ENCODE results near the gene ZNF451. TPM values are rescaled to one million over a fixed set of nuclear protein-coding genes. Genes with fewer than 3 reads are reported as not detected.

ZNF451 gene
- total RNA-seq, 2 donors from 2014 or later = 131 to 142 TPM

DNA sequence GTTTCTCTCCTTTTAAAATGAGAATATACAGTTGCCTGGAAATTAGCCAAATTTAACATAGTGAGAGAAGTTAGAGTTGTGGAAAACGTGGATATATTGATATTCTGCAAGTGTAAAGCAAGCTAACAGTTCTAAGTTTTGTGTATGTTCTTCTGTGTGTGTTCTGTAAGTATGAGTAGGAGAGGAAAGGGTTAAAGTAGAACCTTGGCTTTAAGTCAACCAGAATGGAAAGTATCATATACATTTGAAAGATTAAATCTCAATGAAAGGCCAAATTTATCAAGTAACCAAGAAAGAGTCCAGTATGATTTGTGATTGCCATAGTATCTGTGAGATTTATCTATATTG, 52.2 kb downstream of the ZNF451 start:
- H3K36me3 Mint-ChIP-seq (ENCODE audit: low read depth) = peaks cover 8% of the 10 kb centered on the region
- no peaks in the 10 kb centered on the region for H3K9me3 ChIP-seq (ENCODE audit: control insufficient read depth, low read length, poor library complexity, severe bottlenecking)
- ATAC-seq (no peak), DNase-seq (no peak)
- no peaks in the 10 kb centered on the region for H3K27me3 Mint-ChIP-seq
- H3K4me3 Mint-ChIP-seq = no peak overlapping the region
- no peak overlapping the region for H3K27ac Mint-ChIP-seq
- H3K4me1 Mint-ChIP-seq = peaks cover 6% of the 10 kb centered on the region

DNA sequence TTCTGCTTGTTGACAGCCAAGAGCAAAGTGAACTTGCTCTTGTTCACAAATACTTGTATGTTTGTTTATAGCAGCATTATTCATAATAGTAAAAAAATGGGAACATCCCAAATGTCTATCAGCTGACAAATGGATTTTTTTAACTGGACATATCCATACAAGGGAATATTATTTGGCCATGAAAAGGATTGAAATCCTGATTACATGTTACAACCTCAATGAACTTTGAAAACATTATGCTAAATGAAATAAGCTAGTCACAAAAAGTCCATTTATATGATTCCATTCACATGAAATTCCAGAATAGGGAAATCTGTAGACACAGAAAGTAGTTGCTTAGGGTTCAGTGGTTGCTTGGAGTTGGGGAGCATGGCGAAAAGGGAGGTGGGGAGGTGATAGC, 53.7 kb downstream of the ZNF451 start:
- DNase-seq (no peak), ATAC-seq (no peak)
- no peaks in the 10 kb centered on the region for H3K27me3 Mint-ChIP-seq
- H3K36me3 Mint-ChIP-seq (ENCODE audit: low read depth) = peaks cover 4% of the 10 kb centered on the region
- H3K4me1 Mint-ChIP-seq = peaks cover 18% of the 10 kb centered on the region
- H3K4me3 Mint-ChIP-seq = no peak overlapping the region
- no peaks in the 10 kb centered on the region for H3K9me3 ChIP-seq (ENCODE audit: control insufficient read depth, low read length, poor library complexity, severe bottlenecking)
- H3K27ac Mint-ChIP-seq = no peak overlapping the region

DNA sequence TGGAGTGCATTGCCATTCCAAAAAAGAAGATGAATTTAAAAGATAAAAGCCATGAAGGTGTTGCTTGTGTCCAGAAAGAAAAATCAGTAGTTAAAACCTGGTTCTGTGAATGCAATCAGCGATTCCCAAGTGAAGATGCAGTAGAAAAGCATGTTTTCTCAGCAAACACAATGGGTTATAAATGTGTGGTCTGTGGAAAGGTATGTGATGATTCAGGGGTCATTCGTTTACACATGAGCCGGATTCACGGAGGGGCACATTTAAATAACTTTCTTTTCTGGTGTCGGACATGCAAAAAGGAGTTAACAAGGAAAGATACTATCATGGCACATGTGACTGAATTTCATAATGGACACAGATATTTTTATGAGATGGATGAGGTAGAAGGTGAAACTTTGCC, 57.4 kb downstream of the ZNF451 start:
- peak overlapping the region; percentile 1 for H3K4me3 Mint-ChIP-seq
- peak overlapping the region; percentile 62 for H3K27ac Mint-ChIP-seq
- DNase-seq = no peak
- H3K36me3 Mint-ChIP-seq (ENCODE audit: low read depth) = peaks cover 3% of the 10 kb centered on the region
- peaks cover 20% of the 10 kb centered on the region for H3K4me1 Mint-ChIP-seq
- no peaks in the 10 kb centered on the region for H3K27me3 Mint-ChIP-seq
- ATAC-seq = no peak
- H3K9me3 ChIP-seq (ENCODE audit: control insufficient read depth, low read length, poor library complexity, severe bottlenecking) = no peaks in the 10 kb centered on the region

DNA sequence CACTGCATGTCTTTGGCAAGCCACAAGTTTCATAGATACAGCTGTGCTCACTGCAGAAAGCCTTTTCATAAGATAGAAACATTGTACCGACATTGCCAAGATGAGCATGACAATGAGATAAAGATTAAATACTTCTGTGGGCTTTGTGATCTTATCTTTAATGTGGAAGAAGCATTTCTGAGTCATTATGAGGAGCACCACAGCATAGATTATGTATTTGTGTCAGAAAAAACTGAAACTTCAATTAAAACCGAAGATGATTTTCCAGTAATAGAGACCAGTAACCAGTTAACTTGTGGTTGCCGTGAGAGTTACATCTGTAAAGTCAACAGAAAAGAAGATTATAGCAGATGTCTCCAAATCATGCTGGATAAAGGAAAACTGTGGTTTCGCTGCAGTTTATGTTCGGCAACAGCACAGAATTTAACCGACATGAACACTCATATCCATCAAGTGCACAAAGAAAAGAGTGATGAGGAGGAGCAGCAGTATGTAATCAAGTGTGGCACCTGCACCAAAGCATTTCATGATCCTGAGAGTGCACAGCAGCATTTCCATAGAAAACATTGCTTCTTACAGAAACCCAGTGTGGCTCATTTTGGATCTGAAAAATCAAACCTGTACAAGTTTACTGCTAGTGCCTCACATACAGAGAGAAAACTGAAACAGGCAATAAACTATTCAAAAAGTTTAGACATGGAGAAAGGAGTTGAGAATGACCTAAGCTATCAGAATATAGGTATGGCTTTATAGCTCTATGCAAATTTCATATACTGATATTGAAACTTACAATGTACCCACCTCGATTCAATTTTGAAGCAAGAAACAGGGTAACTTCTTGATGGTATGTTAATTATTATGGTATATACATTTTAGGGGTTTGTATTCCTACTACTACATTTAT, 58.2 kb downstream of the ZNF451 start:
- no peak for DNase-seq
- peaks cover 20% of the 10 kb centered on the region for H3K4me1 Mint-ChIP-seq
- ATAC-seq = peak; percentile 48
- H3K27me3 Mint-ChIP-seq = no peaks in the 10 kb centered on the region
- peaks cover 3% of the 10 kb centered on the region for H3K36me3 Mint-ChIP-seq (ENCODE audit: low read depth)
- H3K4me3 Mint-ChIP-seq = peak overlapping the region; percentile 3
- peak overlapping the region; percentile 62 for H3K27ac Mint-ChIP-seq
- no peaks in the 10 kb centered on the region for H3K9me3 ChIP-seq (ENCODE audit: control insufficient read depth, low read length, poor library complexity, severe bottlenecking)

DNA sequence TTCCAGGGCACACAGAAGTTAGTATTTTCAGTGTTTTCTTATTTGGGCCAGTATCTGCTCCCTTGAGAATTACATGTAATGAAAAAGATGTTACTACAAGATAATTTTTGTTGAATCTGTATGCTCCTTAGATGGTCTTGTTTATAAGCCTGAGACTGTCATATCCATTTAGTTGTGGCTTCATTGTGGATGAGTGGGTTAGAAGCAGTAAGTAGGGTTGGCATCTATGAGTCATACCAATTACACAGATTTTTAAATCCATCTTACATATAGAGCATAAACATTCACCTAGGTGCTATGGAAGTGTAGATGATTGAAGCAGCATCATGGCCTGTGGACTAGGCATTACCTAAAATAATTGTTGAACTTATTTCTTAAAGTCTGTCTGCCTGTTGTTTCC, 68.7 kb downstream of the ZNF451 start:
- no peaks in the 10 kb centered on the region for H3K9me3 ChIP-seq (ENCODE audit: control insufficient read depth, low read length, poor library complexity, severe bottlenecking)
- no peak for ATAC-seq
- Mint-ChIP-seq H3K4me3 (no peak overlapping the region), H3K36me3 (ENCODE audit: low read depth) (peaks cover 2% of the 10 kb centered on the region), H3K27ac (no peak overlapping the region), H3K4me1 (no peaks in the 10 kb centered on the region), H3K27me3 (no peaks in the 10 kb centered on the region)
- no peak for DNase-seq

DNA sequence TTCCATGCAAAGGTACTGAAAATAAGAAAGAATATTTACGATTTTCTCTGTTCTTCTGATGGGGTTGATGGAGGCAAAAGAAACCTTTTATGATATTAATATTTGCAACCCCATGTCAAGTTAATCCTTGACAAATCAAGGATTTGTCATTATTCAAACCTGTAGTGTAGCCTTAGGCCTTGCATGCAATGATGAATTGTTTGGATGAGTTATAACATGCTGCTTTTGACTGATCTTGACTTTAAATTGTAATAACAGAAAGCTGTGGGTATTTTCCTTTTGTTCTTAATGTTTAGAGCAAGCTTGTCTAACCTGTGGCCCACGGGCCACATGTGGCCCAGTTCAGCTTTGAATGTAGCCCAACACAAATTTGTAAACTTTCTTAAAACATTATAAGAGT, 69.1 kb downstream of the ZNF451 start:
- H3K9me3 ChIP-seq (ENCODE audit: control insufficient read depth, low read length, poor library complexity, severe bottlenecking) = no peaks in the 10 kb centered on the region
- H3K4me1 Mint-ChIP-seq = no peaks in the 10 kb centered on the region
- no peak overlapping the region for H3K27ac Mint-ChIP-seq
- no peaks in the 10 kb centered on the region for H3K27me3 Mint-ChIP-seq
- DNase-seq (no peak), ATAC-seq (no peak)
- peaks cover 2% of the 10 kb centered on the region for H3K36me3 Mint-ChIP-seq (ENCODE audit: low read depth)
- H3K4me3 Mint-ChIP-seq = no peak overlapping the region

DNA sequence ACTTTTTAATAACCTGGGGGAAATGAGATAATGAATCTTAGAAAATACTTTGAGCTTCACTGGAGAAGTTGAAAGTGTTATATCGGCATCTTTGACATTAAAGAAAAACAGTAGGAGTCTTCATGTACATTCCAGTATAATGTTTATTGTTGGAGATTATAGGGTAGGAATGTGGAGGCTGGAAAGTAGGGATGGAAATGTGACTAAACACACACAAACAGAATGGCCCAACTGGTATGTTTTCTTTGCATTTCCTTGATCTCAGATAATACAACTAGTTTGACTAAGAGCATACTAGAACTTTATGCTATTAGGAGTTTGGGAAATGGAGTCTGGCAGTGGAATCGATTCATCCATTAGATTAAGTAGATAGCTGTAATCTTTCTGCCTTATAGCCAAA, 72.0 kb downstream of the ZNF451 start:
- H3K4me1 Mint-ChIP-seq = no peaks in the 10 kb centered on the region
- no peak for DNase-seq
- peaks cover 10% of the 10 kb centered on the region for H3K36me3 Mint-ChIP-seq (ENCODE audit: low read depth)
- no peak for ATAC-seq
- H3K27ac Mint-ChIP-seq = no peak overlapping the region
- H3K27me3 Mint-ChIP-seq = no peaks in the 10 kb centered on the region
- H3K9me3 ChIP-seq (ENCODE audit: control insufficient read depth, low read length, poor library complexity, severe bottlenecking) = peaks cover 4% of the 10 kb centered on the region
- no peak overlapping the region for H3K4me3 Mint-ChIP-seq

DNA sequence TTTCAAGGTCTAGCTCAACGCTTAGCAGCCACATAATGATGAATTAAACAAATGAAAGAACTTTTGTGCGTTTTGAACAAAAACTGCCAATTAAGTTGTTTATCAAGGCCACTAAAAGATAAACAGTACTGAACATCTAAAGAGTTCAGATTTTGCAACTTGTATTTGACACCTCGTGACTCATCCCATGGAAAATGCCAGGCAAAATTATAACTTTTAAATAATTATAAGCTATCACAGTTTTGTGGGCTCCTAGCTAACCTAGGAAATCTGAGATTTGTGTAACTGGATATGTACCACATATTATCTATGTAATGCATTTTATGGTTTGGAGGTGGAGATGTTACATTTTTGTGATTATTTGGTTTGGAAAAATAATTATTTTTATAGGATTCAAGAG, 72.5 kb downstream of the ZNF451 start:
- DNase-seq (no peak), ATAC-seq (no peak)
- H3K4me3 Mint-ChIP-seq = no peak overlapping the region
- peaks cover 10% of the 10 kb centered on the region for H3K36me3 Mint-ChIP-seq (ENCODE audit: low read depth)
- no peak overlapping the region for H3K27ac Mint-ChIP-seq
- H3K9me3 ChIP-seq (ENCODE audit: control insufficient read depth, low read length, poor library complexity, severe bottlenecking) = peaks cover 4% of the 10 kb centered on the region
- no peaks in the 10 kb centered on the region for H3K27me3 Mint-ChIP-seq
- peaks cover 2% of the 10 kb centered on the region for H3K4me1 Mint-ChIP-seq

DNA sequence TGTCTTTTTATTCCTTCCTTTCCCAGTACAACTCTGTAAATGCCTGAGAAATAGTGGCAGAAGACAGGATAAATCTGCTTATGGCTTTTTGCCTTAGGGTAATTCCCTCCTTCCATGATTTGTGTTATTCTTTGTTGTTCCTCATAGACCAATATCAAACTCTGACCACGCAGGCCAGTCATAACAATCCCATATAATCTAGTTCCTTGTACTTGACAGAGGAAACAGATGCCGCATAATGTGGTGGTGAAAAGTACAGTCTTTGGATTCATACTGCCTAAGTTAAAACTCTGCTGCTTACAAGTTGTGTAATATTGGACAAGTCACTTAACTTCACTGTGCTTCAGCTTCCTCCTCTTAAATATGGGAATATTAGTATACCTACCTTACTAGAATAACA, 74.0 kb downstream of the ZNF451 start:
- Mint-ChIP-seq H3K4me1 (peaks cover 2% of the 10 kb centered on the region), H3K27ac (no peak overlapping the region), H3K4me3 (no peak overlapping the region), H3K27me3 (no peaks in the 10 kb centered on the region), H3K36me3 (ENCODE audit: low read depth) (peaks cover 10% of the 10 kb centered on the region)
- H3K9me3 ChIP-seq (ENCODE audit: control insufficient read depth, low read length, poor library complexity, severe bottlenecking) = peaks cover 4% of the 10 kb centered on the region
- no peak for ATAC-seq
- no peak for DNase-seq

DNA sequence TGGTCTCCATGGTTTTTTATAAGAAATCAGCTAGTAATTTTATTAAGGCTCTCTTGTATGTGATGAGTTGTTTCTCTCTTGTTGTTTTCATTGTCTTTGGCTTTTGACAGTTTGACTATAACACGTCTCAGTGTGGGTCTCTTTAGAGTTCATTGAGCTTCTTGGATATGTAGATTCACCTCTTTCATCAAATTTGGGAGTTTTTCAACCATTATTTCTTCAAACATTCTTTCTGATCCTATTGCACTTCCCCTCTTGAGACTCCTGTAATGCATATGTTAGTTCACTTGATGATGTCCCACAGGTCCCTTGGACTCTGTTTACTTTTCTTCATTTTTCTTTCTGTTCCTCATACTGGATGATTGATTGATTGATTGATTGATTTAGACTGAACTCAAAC, 75.1 kb downstream of the ZNF451 start:
- Mint-ChIP-seq H3K36me3 (ENCODE audit: low read depth) (peaks cover 10% of the 10 kb centered on the region), H3K4me3 (no peak overlapping the region), H3K27ac (no peak overlapping the region), H3K27me3 (no peaks in the 10 kb centered on the region), H3K4me1 (peaks cover 2% of the 10 kb centered on the region)
- peaks cover 4% of the 10 kb centered on the region for H3K9me3 ChIP-seq (ENCODE audit: control insufficient read depth, low read length, poor library complexity, severe bottlenecking)
- no peak for ATAC-seq
- DNase-seq = no peak

DNA sequence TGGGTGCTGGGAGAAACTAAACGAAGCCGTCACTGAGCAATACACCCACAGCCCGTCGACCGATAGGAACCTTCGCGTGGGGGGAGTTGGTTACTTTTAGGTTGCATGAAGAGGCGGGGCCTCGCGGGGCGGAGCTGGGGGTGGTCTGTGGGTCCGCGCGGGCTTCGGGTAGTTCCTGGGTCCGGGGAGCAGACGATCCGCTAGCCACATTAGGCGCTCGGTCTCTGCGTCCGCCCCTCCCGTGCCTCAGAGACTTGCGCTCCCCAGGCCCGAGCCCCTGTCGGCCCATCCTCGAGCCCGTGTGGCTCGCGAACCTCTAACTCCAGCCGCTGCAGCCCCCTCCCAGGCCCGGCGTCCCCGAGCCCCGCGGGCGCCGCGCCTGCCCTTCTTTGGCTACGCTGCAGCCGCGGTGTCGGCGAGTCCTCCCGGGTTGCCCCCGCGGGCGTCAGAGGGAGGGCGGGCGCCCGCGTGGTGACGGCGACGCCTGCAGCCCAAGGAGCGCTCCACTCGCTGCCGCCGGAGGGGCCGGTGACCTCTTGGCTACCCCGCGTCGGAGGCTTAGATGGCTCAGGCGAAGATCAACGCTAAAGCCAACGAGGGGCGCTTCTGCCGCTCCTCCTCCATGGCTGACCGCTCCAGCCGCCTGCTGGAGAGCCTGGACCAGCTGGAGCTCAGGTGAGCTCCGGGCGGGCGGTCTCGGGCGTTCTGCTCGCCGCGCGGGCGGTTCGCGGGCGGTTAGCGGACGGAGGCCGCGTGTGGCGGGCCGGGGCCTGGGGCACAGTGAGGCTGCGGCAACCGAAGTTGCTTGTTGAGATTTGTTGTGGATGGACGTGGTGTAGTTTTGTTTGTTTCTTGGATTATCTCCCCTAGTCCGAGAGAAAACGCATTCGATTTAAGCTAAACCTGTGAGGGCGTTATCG, 82.4 kb downstream of the ZNF451 start, which contains the start of gene BAG2:
Gene BAG2, plus strand, starts transcription at position 191 of the 920 bp plus-strand sequence. Its CDS starts 372 bp downstream, at position 563.
- Mint-ChIP-seq H3K27me3 (no peaks in the 10 kb centered on the region), H3K4me3 (peak within 1 kb of the TSS; percentile 92), H3K4me1 (peaks cover 24% of the 10 kb centered on the region), H3K27ac (peak within 1 kb of the TSS; percentile 86), H3K36me3 (ENCODE audit: low read depth) (no peaks in the 10 kb centered on the region)
- H3K9me3 ChIP-seq (ENCODE audit: control insufficient read depth, low read length, poor library complexity, severe bottlenecking) = no peaks in the 10 kb centered on the region
- peak; percentile 88 for ATAC-seq
- DNase-seq = peak; percentile 64 to 73 (median 65)

DNA sequence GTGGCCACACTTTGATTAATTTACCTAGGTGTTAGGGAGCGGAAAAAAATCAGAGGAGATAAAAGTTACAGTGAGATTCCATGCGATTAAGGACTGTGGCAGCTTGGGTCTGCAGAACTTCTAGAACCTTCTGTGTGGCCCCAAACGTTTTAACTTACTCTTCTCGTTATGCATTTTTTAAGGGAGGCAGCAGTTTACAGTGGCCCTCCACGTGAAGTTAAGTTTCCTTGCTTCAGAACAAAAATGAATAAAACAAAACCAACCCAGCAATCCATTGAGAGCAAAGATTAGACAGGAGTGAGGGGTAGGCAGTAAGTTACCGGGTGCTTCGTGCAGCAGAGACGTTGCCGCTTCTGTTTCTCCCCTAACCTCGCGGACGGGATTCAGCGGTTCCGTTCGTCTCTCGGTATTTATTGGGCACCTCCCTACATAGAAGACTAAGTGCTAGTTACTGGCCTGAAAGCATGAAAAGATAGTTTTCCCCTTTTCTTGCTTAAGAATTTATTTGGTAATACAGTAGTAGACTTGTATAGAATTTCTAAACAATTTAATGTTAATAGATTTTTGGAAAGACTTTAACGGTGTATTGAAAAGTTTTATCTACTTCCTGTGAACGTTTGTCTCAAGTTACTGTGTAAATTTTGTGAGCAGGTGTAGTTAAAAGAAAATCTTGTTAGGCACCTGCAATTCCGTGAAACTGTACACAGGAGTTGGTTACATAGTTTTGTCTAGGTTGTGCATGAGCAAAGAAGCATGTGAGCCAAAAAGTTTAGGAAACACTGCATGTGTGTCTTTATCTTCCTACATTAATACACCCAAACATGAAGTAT, 83.3 kb downstream of the ZNF451 start:
- DNase-seq (no peak), ATAC-seq (no peak)
- no peaks in the 10 kb centered on the region for H3K9me3 ChIP-seq (ENCODE audit: control insufficient read depth, low read length, poor library complexity, severe bottlenecking)
- no peaks in the 10 kb centered on the region for H3K27me3 Mint-ChIP-seq
- no peaks in the 10 kb centered on the region for H3K36me3 Mint-ChIP-seq (ENCODE audit: low read depth)
- H3K4me3 Mint-ChIP-seq = peak overlapping the region; percentile 92
- H3K4me1 Mint-ChIP-seq = peaks cover 27% of the 10 kb centered on the region
- H3K27ac Mint-ChIP-seq = peak overlapping the region; percentile 86
